HG03025 (cell line): ENCODE data around the gene HAPSTR1.

Experiments
- ATAC-seq: cut with Tn5 transposase; IDR thresholded peaks from one replicate; pipeline ENCODE4 v1.9.1; 2021; ENCODE audit warnings: mild to moderate bottlenecking, moderate library complexity; ENCODE audit not compliant: unreplicated experiment, low FRiP score

Gene HAPSTR1

DNA sequence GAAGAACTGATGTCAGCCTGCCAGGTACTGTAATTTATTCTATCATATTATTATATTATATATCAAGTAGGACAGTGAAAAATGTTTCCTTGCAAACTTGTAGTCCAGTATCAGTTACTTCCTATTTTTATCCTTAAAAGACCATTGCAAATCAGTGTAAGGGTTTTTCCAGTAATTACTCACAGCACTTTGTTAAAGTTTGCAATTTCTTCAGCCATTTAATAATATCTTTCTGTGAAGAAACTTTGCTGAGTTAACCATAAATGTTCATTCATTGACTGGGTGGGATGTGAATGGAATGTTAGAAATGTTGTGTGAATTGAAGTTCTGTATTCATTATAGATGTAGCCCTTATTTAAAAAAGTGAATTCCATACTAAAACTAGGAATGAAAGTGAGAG, 26.7 kb downstream of the HAPSTR1 start:
- no peak for ATAC-seq

- ATAC-seq, result no peak
These were observed 28.4 kb downstream of the HAPSTR1 start for GRCh38 chr16:9119795-9120194.

DNA sequence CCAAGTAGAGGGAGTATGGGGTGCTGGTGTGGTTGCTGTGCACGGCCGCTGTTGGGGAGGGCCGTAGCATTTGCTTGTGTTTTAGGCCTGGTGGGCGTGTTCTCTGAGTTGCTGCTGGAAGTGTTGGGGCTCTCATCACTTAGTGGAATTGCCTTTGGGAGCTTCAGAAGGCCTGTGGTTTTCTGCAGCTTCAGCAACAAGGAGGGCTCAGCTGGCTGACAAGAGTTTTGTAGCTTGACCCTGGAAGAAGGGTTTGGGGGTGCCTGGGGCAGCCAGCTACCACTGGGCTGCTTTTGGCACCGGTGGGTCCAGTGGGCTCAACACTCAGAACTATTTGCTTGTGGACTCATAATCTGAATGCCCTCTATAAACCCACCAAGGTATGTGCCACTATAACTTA, 30.9 kb downstream of the HAPSTR1 start:
- no peak for ATAC-seq

DNA sequence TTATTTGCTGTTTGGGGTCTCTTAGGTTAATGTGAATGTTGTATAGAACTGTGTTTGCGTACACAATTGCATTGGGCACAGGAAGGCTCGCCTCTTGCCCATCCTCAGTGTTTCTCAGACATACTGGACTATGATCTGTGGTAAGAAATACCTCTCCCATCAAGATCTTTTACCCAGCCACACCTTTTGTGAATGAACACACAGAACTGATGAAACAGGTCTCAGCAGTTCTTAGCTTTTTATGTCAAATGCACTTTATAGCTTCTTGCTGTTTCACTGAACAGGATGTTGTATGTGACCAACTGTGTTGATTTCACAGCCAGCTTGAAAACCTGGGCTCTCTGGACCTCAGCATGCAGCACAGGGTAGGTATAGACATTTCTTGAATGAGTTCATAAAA, 31.5 kb downstream of the HAPSTR1 start:
- ATAC-seq, result no peak

DNA sequence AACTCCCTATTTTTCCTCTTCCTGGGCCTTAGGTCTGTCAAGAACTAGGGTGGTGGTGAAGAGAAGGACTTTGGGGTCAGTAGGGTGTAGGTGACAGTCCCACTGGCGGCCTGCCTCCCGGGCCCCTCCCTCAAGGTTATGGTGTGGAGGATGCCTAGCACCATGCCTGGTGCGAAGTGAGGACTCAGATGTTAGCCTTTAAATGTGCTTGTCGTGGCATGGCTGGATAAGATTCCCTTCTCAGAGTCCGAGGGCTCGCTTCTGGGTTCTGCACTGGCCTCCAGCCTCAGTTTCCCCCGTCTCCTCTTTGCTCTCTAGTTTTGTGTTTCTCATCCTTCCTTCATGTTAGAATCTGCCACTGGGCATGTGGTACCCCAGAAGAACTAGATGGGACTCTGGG, 32.0 kb downstream of the HAPSTR1 start:
- ATAC-seq, result no peak

DNA sequence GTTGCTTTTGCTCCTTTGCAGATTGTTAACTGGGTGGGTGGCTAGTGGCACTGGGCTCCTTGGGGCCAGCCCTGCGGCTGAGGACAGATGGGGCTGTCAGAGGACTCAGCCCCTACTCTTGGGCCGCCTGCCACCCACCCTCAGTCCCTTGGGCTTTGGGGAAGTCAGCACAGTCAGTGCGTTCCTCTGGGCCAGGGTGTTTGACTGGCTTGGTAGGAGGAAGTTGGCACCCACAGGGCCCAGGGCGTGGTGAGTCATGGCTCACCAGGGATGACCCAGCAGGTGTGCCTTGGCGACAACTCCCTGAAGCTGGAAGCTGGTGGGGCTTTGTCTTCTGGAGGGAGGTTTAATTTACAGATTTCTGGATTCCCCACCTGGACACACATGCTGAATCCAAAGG, 32.4 kb downstream of the HAPSTR1 start:
- ATAC-seq, result no peak

GRCh38 chr16:9124444-9124843, 33.0 kb downstream of the HAPSTR1 start:
- no peak for ATAC-seq

DNA sequence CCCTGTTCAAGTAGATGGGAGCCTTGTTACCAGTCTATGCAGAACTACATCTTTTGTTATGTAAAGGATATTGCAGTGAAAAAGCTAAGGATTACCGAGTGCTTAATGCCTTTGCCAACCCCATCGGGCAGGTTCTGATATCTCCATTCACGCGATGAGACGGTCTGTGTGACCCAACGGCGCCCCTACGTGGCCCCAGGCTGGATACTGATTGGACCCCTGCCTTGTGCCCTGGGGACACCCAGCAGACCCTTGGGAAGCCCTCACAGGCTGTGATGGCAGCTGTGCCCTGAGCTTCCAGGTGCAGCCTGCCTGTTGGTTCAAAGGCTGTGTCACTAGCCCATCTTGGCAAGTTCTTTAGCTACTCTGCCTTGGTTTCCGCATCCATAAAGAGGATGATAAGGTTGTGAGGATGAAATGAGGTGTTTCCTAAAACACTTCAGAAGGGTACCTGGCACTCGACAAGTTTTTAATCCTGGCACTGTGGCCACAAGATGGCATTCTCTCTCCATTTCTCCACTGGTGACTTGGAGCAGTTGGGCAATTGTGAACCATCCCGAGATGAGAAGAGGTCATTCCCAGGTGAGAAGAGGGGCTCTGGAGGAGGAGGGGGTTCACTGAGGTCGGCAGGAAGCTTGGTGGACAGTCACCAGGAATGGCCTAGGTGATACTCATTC, 33.6 kb downstream of the HAPSTR1 start:
- no peak for ATAC-seq

DNA sequence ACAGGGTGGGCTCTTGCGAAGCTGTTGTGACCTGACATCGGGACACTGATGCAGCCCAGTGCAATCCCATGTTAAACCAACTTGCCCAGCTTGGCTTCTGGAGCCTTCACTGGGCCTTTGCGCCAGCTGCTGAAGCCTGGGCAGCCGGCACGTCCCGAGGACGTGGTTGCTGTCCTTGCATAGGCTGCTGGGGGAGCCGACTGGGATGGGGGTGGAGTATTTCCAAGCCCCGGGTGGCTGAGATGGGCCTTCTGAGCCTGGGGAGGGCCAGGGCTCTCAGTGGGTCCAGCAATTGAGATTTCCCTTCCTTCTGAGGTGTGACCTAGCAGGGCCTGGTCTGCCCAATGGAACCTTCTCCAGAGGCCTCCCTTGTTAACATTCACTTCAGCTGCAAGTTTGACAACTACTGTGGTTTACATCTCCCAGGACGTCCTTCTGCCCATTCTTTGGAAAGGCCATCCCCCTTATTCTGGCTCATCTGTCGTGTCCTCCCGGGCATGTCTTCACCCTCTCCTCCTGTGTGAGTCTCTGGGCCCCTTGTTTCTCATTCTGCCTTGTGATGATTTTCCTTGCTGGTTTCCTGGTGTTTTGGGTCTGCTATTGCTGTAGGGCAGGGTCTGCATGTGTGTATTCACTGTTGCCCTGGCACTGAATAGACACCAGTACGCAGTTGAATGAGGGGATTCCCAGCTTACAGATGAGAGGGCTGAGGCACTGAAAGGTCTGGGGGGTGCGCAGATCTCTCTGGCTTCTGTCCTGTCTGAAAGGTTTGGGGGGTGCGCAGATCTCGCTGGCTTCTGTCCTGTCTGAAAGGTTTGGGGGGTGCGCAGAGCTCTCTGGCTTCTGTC, 34.4 kb downstream of the HAPSTR1 start:
- ATAC-seq, result no peak

DNA sequence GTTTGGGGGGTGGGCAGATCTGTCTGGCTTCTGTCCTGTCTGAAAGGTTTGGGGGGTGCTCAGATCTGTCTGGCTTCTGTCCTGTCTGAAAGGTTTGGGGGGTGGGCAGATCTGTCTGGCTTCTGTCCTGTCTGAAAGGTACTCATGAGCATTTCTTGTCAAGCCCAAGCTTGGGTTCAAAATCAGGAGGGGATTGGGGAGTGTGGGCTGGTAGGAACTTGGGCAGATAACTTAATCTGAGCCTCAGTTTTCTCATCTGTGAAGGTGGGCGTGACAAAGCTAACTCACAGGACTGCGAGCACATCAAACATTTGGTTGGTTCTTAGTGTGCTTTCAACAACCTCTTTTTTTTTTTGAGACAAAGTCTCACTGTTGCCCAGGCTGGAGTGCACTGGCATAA, 35.2 kb downstream of the HAPSTR1 start:
- ATAC-seq, result no peak

- ATAC-seq, result no peak
These were observed 37.2 kb downstream of the HAPSTR1 start for GRCh38 chr16:9128346-9129342.

DNA sequence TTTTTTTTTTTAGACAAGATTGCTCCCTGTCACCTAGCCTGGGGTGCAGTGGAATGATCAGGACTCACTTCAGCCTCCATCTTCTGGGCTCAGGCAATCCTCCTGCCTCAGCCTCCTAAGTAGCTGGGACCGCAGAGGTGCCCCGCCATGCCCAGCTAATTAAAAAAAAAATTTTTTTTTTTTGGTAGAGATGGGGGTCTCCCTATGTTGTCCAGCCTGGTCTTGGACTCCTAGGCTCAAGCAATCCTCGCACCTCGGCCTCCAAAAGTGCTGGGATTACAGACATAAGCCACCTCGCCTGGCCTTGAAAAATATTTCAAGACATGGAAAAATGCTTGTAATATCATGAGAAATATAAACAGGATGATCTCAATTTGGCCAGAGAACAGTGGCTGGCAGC, 42.9 kb downstream of the HAPSTR1 start:
- ATAC-seq, result no peak

DNA sequence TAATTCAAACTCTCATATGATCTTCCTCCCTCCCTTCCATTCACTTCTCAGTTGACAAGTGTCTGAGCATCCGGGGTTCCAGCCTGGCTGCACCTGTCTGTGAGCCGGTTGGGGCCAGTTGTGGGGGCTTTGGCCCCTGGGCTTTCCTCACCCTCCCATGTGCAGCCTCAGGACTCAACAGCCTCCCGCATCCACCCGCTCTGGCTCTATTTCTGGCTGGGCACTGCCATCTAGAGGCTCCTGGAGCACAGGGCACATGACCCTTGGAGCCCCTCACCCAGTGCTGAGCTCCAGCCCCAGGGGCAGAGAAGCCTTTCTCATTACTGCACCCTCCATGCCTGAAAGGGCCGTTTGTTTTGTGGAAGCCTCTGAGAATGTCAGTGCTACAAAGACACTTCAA, 43.3 kb downstream of the HAPSTR1 start:
- ATAC-seq, result no peak

DNA sequence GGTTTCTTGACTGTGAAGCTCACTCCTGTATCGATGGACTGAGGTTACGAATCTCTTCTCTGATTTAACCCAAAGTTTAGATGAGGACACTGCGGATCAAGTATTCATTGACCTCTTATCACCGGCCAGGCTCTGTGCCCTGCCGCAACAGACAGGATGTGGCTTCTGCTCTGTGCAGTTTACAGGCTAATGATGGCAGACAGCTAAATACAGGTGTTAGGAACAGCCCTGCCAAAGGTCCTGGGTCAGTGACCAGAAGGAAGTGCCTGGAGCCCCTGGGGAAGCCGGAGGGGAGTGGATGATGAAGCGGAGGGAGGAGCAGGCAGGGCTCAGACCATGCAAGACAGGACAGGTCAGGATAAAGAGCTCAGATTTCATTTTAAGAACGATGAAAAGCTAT, 44.4 kb downstream of the HAPSTR1 start:
- no peak for ATAC-seq

DNA sequence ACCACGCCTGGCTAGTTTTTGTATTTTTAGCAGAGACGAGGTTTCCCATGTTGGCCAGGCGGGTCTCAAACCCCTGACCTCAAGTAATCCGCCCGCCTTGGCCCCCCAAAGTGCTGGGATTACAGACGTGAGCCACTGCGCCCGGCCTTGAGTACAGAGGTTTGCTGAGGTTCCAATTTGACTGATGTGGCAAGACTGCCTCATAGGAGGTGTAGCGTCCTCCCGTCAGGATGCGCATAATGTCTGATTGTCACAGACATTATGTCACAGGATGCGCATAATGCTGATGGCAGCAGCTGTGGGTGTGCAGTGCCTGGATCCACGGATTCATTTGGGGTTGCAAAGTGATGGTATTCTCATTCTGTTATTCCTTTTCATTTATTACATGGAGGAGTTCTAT, 45.2 kb downstream of the HAPSTR1 start:
- no peak for ATAC-seq

DNA sequence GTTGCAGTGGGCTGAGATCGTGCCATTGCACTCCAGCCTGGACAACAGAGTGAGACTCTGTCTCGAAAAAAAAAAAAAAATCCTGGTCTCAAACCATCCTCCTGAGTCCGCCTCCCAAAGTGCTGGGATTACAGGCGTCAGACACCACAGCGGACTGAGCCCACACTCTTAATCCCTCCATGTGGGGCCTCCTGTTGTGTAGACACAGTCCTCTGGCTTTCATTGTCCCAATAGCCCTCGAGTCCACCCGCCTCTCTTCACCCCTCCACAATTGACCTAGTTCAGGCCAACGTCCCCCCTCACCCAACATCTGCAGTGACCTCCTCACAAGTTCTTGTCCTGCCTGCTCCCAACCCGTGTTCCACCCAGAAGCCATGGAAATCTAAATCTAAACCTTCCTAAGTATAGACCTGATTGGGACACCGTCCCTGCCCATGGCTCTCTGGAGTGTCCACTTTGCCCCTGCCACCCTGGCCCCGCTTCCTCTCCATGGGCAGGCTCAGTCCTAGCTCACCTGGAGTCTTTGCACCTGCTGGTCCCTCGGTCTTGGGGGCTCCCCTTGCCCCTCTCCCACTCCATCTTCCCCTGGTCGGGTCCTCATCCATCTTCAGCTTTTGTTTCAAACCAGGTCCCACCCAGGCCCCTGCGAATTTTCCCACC, 46.7 kb downstream of the HAPSTR1 start:
- no peak for ATAC-seq

- no peak for ATAC-seq
These were observed 47.5 kb downstream of the HAPSTR1 start for GRCh38 chr16:9138731-9139501.

- ATAC-seq, result no peak
These were observed 48.5 kb downstream of the HAPSTR1 start for GRCh38 chr16:9139965-9140364.
